Measurements from ENCODE around the gene MERTK.

MERTK gene

DNA sequence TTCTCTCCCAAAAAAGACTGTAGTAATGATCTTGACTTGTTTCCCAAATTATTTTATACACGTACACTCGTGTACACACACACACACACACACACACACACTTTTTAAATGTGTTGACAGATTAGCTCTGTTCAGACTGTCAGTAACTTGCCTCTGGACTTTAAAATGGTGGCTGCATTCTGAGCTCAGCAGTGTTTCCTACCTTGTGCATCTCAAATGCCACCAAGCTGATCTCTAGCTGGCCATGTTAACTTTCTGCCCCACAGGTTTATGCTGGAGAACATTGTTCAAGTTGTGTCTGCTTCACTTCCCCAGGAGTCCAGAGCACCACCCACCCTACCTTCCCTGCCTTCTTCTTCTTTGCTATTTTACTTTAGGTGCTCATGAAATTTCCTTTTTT lies 83.3 kb downstream of the MERTK start:
- DNase-seq = no peak

GRCh38 chr2:111982822-111983221 lies 84.4 kb downstream of the MERTK start:
- no peak for DNase-seq

DNA sequence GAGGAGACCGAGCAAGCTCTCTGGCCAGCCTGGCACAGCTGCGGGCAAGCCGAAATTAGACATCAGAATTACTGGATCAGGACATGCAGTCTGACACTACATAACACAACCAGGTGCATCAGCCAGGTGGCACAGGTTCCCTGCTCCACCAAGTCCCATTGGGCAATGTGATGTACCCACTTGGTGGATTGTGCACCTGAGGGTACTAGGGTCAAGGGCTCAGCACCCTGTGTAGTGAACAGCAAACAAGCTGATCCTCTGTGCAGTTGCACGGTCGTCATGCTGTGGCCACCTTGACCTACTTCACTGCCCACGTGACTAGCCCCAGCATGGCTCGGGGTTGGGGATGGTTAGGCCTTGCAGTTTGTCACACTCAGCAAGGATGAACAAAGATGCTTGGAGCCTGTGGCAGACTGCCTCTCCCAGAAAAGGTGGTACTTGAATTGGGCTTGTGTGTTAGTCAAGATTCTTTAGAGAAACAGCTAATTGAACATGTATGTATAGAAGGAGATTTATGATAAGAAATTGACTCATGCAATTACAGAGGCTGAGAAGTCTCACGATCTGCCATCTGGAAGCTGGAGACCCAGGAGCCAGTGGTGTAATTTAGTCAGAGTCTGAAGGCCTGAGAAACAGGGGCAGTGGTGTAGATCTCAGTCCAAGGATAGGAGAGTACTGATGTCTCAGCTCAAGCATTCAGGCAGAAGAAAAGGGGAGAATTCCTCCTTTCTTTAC lies 85.2 kb downstream of the MERTK start:
- DNase-seq = no peak

GRCh38 chr2:111984213-111984604 lies 85.8 kb downstream of the MERTK start:
- no peak for DNase-seq

- DNase-seq = no peak
These were observed 87.1 kb downstream of the MERTK start for GRCh38 chr2:111985514-111985913.

GRCh38 chr2:111986116-111986900 lies 87.9 kb downstream of the MERTK start:
- no peak for DNase-seq

GRCh38 chr2:111990375-111990774 lies 92.0 kb downstream of the MERTK start:
- no peak for DNase-seq

DNA sequence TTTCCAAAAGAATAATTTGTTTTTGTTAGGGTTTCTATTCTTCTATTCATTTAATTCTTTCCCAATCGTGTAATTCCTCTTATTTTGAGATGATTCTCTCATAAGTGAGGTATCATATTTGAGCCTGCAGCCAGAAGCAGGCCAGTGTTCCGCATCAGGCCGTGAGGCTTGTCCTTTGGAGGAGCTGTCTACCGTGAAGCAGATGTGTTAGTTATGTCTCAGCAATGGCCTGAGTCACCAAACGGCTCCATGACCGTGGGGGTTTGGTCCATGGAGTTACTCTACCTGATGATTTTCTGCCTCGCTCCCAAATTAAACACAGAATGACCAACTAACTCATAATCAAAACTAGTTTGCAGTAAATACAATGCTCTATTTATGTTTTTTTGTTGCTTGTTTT lies 92.4 kb downstream of the MERTK start:
- DNase-seq = no peak

GRCh38 chr2:111994042-111994441 lies 95.6 kb downstream of the MERTK start:
- DNase-seq = no peak

DNA sequence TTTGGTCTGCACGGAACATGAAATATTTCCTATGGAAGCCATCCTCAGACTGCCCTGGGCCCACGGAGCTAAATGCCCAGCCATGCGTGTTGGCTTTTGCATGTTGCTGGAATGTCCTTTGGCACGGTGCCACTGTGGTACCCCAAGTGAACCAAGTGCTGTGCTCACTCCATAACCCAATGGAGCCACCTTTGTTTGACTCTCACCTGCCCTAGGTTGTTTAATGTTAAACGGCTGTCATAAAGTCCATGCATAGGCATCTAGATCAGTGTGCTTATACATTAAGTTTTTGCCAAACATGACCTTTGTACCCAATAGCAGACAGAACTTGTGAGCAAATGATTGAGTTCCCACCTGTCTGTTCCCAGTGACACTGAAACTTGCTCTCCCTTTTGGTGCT lies 96.7 kb downstream of the MERTK start:
- DNase-seq = no peak

DNA sequence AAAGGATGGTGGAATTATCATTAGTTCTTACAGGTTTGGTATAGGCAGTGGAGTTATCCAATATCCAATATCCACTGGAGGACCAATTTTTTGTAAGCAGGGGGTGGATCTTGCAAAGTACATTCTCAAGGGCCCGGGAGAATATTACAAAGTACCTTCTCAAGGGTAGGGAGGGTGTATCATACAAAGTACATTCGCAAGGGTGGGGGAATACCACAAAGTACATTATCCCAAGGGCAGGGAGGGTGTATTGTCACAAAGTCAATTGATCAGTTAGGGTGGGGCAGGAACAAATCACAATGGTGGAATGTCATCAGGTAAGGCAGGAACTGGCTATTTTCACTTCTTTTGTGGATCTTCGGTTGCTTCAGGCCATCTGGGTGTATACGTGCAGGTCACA lies 101.4 kb downstream of the MERTK start:
- DNase-seq = no peak

DNA sequence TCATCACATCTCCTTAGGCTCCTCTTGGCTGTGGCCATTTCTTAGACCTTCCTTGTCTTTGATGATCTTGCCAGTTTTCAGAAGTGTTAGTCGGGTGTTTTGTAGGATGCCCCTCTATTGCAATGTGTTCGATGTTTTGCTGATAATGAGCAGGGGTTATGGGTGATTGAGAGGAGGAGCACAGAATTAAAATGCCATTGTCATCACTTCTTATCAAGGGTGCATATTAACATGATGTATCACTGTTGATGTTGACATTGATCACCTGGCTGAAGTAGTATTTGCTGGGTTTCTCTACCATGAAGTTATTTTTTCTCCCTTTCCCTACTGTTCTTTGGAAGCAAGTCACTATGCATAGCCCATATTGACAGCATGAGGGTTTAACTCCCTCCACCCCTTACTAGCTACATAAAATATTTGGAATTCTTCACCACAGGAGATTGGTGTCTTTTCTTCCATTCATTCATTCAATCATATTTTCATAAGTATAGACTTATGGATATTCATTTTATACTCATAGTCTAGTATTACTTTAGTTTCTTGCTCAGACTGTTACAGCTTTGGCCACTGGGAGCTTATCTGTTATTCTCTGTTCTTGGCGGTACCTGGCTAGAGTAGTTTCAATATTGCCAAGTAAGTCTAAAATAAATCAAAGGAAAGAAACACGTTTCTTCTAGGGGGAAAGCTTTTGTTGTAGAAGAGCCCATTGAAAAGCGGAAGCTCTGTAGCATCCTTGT lies 102.2 kb downstream of the MERTK start:
- DNase-seq = no peak

DNA sequence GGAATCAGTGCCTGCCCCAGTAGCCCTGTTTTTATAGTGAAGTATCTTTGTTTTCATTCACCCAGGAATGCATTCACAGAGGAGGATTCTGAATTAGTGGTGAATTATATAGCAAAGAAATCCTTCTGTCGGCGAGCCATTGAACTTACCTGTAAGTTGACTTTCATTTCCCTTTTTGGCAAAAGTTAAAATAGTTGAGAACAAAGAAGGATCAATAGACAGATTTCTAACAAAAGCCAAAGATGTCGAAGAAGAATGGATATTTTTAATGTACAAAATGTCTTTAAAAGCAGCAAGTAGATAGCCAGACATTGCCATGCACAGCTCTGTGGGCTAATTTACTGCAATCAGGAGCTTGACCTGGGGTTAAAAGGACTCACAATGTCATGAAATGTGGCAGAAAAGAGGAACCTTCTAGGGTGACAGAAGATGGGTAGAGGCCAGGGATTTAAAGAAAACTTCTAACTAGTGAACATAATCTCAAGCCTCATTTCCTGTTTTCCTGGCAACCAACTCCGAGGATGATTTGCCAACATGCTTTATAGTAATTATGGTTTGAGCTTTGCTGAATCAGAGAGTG lies 102.8 kb downstream of the MERTK start:
- no peak for DNase-seq

- peak; percentile 8 for DNase-seq
These were observed 103.5 kb downstream of the MERTK start for GRCh38 chr2:112001942-112002341.

- no peak for DNase-seq
These were observed 105.3 kb downstream of the MERTK start for GRCh38 chr2:112003576-112004252.

DNA sequence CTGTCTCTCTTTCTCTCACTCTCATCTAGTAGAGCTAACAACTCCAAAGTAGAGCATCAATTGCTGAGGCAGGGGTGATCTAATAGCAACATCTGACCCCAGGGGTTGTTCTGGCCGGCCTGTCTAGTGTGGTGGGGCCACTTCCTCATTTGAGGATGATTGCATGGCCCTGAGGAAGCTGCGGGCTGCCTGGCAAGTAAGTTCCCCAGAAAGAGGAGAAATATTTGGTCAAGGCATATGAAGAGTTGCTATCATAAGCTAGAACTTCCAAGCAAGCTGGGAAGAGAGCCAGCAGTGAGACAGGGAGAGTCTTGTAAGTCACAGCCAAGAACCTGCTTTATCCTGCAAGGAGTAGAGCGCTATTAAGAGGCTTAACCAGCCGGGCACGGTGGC lies 105.8 kb downstream of the MERTK start:
- DNase-seq = no peak

- DNase-seq = no peak
These were observed 107.1 kb downstream of the MERTK start for GRCh38 chr2:112005406-112006075.

- DNase-seq = peak; percentile 24
These were observed 107.6 kb downstream of the MERTK start for GRCh38 chr2:112006076-112006410.

GRCh38 chr2:112007493-112007892 lies 109.1 kb downstream of the MERTK start:
- DNase-seq = no peak

DNA sequence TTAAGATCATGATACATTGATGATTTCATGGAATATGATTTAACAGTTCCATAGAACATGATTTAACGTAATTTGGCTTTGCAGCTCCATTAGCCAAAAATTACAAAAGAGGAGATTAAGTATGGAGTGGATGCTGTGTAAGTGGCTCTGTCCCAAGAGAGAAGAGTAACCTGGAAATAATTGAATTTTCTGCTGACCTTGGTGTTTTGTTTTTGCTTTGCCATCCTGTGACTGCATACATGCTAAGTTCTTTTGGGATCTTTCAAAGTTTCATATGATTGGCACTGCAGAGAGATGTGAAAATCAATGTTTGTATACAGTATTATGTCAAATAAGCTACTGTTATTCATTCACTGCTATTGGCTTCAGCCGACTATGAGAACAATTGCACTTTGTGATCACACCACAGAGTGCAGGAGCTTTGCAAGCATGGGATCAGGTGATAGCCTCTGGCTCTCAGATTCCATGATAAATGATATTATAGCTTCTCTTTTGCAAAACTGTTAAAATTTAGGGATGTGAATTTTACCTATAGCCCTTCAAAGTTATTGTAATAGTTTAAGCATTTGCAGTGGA lies 110.6 kb downstream of the MERTK start:
- DNase-seq = no peak

DNA sequence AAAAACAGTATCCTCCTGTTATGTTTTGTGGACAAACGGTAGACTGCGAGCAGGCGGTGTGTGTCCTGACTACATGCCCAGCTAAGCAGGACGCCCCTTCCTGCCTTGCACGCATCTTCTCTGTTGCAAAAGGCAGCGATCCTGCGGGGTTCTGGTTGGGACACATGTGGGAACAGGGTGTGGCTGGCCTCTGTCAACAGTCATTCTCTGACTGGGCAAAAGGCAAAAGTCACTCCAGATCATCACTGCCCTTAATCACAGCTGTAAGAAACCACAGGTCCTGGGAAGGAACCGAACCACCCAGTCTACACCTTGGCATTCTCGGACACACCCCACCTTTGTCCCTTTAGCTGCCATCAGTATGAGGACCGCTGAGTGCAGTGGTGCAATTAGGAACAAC lies 112.3 kb downstream of the MERTK start:
- no peak for DNase-seq

DNA sequence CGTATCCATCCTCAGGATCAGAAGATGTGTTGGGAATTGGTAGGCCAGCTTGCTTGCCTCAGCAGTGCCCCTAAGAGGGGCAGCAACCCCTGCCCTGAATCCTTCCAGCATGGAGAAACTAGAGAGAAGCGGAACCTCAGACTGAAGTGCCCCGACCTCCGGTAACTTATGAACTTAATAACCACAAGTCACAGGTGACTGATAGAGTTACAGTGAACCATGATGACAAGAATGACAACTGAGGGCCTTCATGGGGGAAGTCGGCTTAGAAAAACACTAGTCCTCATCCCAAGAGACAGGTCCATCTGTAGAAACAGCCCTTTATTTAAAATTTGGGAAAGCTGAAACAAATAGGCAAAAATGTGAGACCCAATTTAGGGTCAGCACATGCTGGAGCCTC lies 114.1 kb downstream of the MERTK start:
- DNase-seq = no peak
